ENCODE measurements around the gene AOAH. TPM values are rescaled to one million over a fixed set of nuclear protein-coding genes. Genes with fewer than 3 reads are reported as not detected.

The AOAH gene
- total and polyA plus RNA-seq, 7 donors: 3.8 to 61.3 (median 16.2) TPM

- no peak overlapping the region for H3K4me3 ChIP-seq
- H3K9me3 ChIP-seq: no peaks in the 10 kb centered on the region
- no peak for TF ChIP-seq EP300 (IDR thresholded peaks at IDR 0.05)
- no peaks in the 10 kb centered on the region for H3K27me3 ChIP-seq
- 75 to 86% methylated on average over 13 of the region's 13 CpGs for WGBS, 2 donors
- no peak overlapping the region for H3K27ac ChIP-seq
- no peak for DNase-seq
- no peaks in the 10 kb centered on the region for H3K36me3 ChIP-seq
- intact Hi-C loops (cut with DNase I): no loop called here
- no peaks in the 10 kb centered on the region for H3K4me1 ChIP-seq
Measured at GRCh38 chr7:36659638-36660341, 64.5 kb downstream of the AOAH start.

- Histone ChIP-seq H3K4me3 (no peak overlapping the region), H3K4me1 (no peaks in the 10 kb centered on the region), H3K36me3 (no peaks in the 10 kb centered on the region), H3K27me3 (no peaks in the 10 kb centered on the region), H3K9me3 (no peaks in the 10 kb centered on the region), H3K27ac (no peak overlapping the region)
- DNase-seq: no peak
- 32 to 68% methylated on average over 4 of the region's 4 CpGs for WGBS, 2 donors
- no peak for TF ChIP-seq EP300 (IDR thresholded peaks at IDR 0.05)
- no peak for TF ChIP-seq POLR2A (IDR thresholded peaks at IDR 0.05)
- TF ChIP-seq POLR2AphosphoS5 (IDR thresholded peaks at IDR 0.05): no peak
- no peak for TF ChIP-seq CTCF (IDR thresholded peaks at IDR 0.05)
- intact Hi-C loops (cut with DNase I): no loop called here
Measured at GRCh38 chr7:36659172-36659516, 65.2 kb downstream of the AOAH start.

GRCh38 chr7:36658335-36659171 lies 65.7 kb downstream of the AOAH start:
- intact Hi-C loops (cut with DNase I): no loop called here
- H3K27ac ChIP-seq: no peak overlapping the region
- H3K27me3 ChIP-seq: no peaks in the 10 kb centered on the region
- 71 to 84% methylated on average over 8 of the region's 8 CpGs for WGBS, 2 donors
- no peak for DNase-seq
- no peaks in the 10 kb centered on the region for H3K9me3 ChIP-seq
- TF ChIP-seq CTCF (IDR thresholded peaks at IDR 0.05) (no peak), EP300 (IDR thresholded peaks at IDR 0.05) (no peak), POLR2AphosphoS5 (IDR thresholded peaks at IDR 0.05) (no peak), POLR2A (IDR thresholded peaks at IDR 0.05) (no peak)
- H3K4me3 ChIP-seq: no peak overlapping the region
- no peaks in the 10 kb centered on the region for H3K4me1 ChIP-seq
- H3K36me3 ChIP-seq: no peaks in the 10 kb centered on the region

- Histone ChIP-seq H3K9me3 (no peaks in the 10 kb centered on the region), H3K4me1 (no peaks in the 10 kb centered on the region), H3K27me3 (no peaks in the 10 kb centered on the region), H3K4me3 (no peak overlapping the region), H3K27ac (no peak overlapping the region), H3K36me3 (no peaks in the 10 kb centered on the region)
- DNase-seq: no peak
- intact Hi-C loops (cut with DNase I): no loop called here
- WGBS, 2 donors: 83 to 94% methylated on average over 8 of the region's 8 CpGs
- TF ChIP-seq POLR2AphosphoS5 (IDR thresholded peaks at IDR 0.05) (no peak), CTCF (IDR thresholded peaks at IDR 0.05) (no peak), POLR2A (IDR thresholded peaks at IDR 0.05) (no peak), EP300 (IDR thresholded peaks at IDR 0.05) (no peak)
Measured at GRCh38 chr7:36657036-36657660, 67.1 kb downstream of the AOAH start.

- Histone ChIP-seq H3K4me1 (no peaks in the 10 kb centered on the region), H3K27me3 (no peaks in the 10 kb centered on the region), H3K27ac (no peak overlapping the region), H3K36me3 (no peaks in the 10 kb centered on the region), H3K4me3 (no peak overlapping the region), H3K9me3 (no peaks in the 10 kb centered on the region)
- intact Hi-C loops (cut with DNase I): no loop called here
- TF ChIP-seq POLR2A (IDR thresholded peaks at IDR 0.05): no peak
- TF ChIP-seq CTCF (IDR thresholded peaks at IDR 0.05): no peak
- TF ChIP-seq POLR2AphosphoS5 (IDR thresholded peaks at IDR 0.05): no peak
- TF ChIP-seq EP300 (IDR thresholded peaks at IDR 0.05): no peak
- WGBS, 2 donors: 82 to 95% methylated on average over 6 of the region's 6 CpGs
- DNase-seq: no peak
Measured at GRCh38 chr7:36654436-36654835, 69.9 kb downstream of the AOAH start.

Measured in sigmoid colon (tissue), 7 donors.